Endothelial cell (in vitro differentiated cells): ENCODE results near the gene KCNG2. TPM values are rescaled to one million over a fixed set of nuclear protein-coding genes. Genes with fewer than 3 reads are reported as not detected.

Experiments used
- DNase-seq: peaks from one replicate; pipeline ENCODE4 v3.0.0; 2021; ENCODE audit warnings: low spot score
- H3K27ac Mint-ChIP-seq: one replicate; pipeline ENCODE4 v1.8.0; 2021; ENCODE audit warnings: mixed read lengths, inconsistent platforms; ENCODE audit not compliant: unreplicated experiment
- H3K27me3 Mint-ChIP-seq: one replicate; pipeline ENCODE4 v1.8.0; 2021; ENCODE audit warnings: mild to moderate bottlenecking, moderate library complexity, mixed read lengths, inconsistent platforms; ENCODE audit not compliant: unreplicated experiment
- H3K36me3 Mint-ChIP-seq: one replicate; pipeline ENCODE4 v1.8.0; 2021; ENCODE audit warnings: mild to moderate bottlenecking, low read depth, mixed read lengths, inconsistent platforms; ENCODE audit not compliant: unreplicated experiment
- H3K4me1 Mint-ChIP-seq: one replicate; pipeline ENCODE4 v1.8.0; 2021; ENCODE audit warnings: mild to moderate bottlenecking, mixed read lengths, inconsistent platforms; ENCODE audit not compliant: unreplicated experiment
- H3K4me3 Mint-ChIP-seq: one replicate; pipeline ENCODE4 v1.8.0; 2021; ENCODE audit warnings: mild to moderate bottlenecking, mixed read lengths, inconsistent platforms; ENCODE audit not compliant: unreplicated experiment
- H3K9me3 Mint-ChIP-seq: one replicate; pipeline ENCODE4 v1.8.0; 2021; ENCODE audit warnings: mixed read lengths, inconsistent platforms; ENCODE audit not compliant: unreplicated experiment
- CTCF ChIP-seq: fragments of 200-600 bp; sonication (generic); IDR thresholded peaks from one replicate; pipeline ENCODE4 v1.5.0; 2021; ENCODE audit warnings: antibody characterized with exemption; ENCODE audit not compliant: unreplicated experiment
- total RNA-seq: library from RNA; stranded (reverse); fragmentation: NEBNext Ultra II Directional; extraction: Animal tissue kit (Norgen Biotek cat#: 25700); gene quantifications from one replicate; pipeline ENCODE4 v1.2.1, GENCODE V29; 2021; ENCODE audit not compliant: unreplicated experiment

KCNG2 gene
- total RNA-seq, 1 donor from 2014 or later = 0.56 TPM

- Mint-ChIP-seq H3K9me3 (no peaks in the 10 kb centered on the region), H3K36me3 (peaks cover 3% of the 10 kb centered on the region), H3K27me3 (peaks cover 5% of the 10 kb centered on the region), H3K4me1 (no peaks in the 10 kb centered on the region), H3K27ac (no peak overlapping the region), H3K4me3 (no peak overlapping the region)
- no peak for TF ChIP-seq CTCF
- DNase-seq = no peak
Measured at GRCh38 chr18:79829136-79829854, 31.6 kb downstream of the KCNG2 start.

- Mint-ChIP-seq H3K36me3 (peaks cover 3% of the 10 kb centered on the region), H3K9me3 (no peaks in the 10 kb centered on the region), H3K27me3 (peaks cover 5% of the 10 kb centered on the region), H3K4me1 (no peaks in the 10 kb centered on the region), H3K4me3 (peak overlapping the region; percentile 73), H3K27ac (peak overlapping the region; percentile 58)
- TF ChIP-seq CTCF = no peak
- no peak for DNase-seq
Measured at GRCh38 chr18:79832169-79832568, 34.4 kb downstream of the KCNG2 start.

- no peak for DNase-seq
- Mint-ChIP-seq H3K27me3 (peaks cover 5% of the 10 kb centered on the region), H3K4me3 (no peak overlapping the region), H3K4me1 (no peaks in the 10 kb centered on the region), H3K36me3 (peaks cover 3% of the 10 kb centered on the region), H3K27ac (no peak overlapping the region), H3K9me3 (no peaks in the 10 kb centered on the region)
- TF ChIP-seq CTCF = no peak
Measured at GRCh38 chr18:79834834-79835233, 37.1 kb downstream of the KCNG2 start.

- no peak for DNase-seq
- TF ChIP-seq CTCF = no peak
- no peak overlapping the region for H3K4me3 Mint-ChIP-seq
- H3K27ac Mint-ChIP-seq = no peak overlapping the region
- no peaks in the 10 kb centered on the region for H3K9me3 Mint-ChIP-seq
- H3K27me3 Mint-ChIP-seq = peaks cover 3% of the 10 kb centered on the region
- no peaks in the 10 kb centered on the region for H3K36me3 Mint-ChIP-seq
- no peaks in the 10 kb centered on the region for H3K4me1 Mint-ChIP-seq
Measured at GRCh38 chr18:79841936-79842335, 44.2 kb downstream of the KCNG2 start.

- no peak for DNase-seq
- Mint-ChIP-seq H3K4me3 (no peak overlapping the region), H3K27me3 (peaks cover 8% of the 10 kb centered on the region), H3K9me3 (no peaks in the 10 kb centered on the region), H3K36me3 (no peaks in the 10 kb centered on the region), H3K4me1 (no peaks in the 10 kb centered on the region), H3K27ac (no peak overlapping the region)
- no peak for TF ChIP-seq CTCF
Measured at GRCh38 chr18:79844999-79845563, 47.3 kb downstream of the KCNG2 start.
